ELF-1 (cell line): ENCODE measurements around the gene BTBD9.
A peak's percentile ranks its signal among the peaks of the same experiment; 100 is the strongest.

Source experiments
- DNase-seq: peaks from one replicate; pipeline ENCODE4 v3.0.0-alpha.2; 2016; ENCODE audit warnings: low read depth, low spot score

BTBD9 gene

GRCh38 chr6:38389875-38390274 lies 249.9 kb downstream of the BTBD9 start:
- DNase-seq = no peak

GRCh38 chr6:38387971-38388370 lies 251.8 kb downstream of the BTBD9 start:
- no peak for DNase-seq

DNA sequence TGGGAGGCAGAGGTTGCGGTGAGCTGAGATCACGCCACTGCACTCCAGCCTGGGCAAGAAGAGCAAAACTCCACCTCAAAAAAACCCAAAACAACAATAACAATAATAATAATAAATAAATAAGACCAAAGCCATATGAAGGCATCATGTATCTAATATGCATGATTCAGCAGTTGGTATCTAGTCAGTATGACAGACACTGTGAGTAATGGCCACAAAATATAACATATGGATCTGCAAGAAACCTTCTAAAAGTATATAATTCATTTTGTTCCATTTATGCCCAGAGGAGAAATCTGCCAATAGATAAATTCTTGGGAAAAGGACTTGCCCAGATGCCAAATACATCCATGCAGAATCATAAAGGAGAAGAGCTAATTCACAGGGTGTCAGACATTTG lies 252.3 kb downstream of the BTBD9 start:
- DNase-seq = no peak

- no peak for DNase-seq
Observed at GRCh38 chr6:38378801-38379200, 260.9 kb downstream of the BTBD9 start.

DNA sequence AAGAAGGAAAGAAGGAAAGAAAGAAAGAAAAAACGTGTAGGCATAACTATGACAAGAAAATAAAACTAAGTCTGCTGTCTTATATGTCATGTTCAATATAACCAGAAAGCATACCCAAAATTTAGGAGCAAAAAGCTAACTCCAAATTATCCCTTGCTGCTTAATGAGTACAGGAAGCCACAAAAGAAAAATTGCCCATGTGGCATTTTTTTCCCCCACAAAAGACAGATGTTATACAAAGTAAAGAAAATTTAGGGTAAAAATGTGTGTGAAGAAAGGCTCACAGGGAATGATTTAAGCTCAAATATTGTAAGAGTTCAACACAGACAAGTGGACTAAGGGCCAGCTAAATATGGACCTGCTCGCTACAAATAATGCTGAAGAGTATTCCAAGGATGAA lies 263.8 kb downstream of the BTBD9 start:
- DNase-seq = no peak

DNA sequence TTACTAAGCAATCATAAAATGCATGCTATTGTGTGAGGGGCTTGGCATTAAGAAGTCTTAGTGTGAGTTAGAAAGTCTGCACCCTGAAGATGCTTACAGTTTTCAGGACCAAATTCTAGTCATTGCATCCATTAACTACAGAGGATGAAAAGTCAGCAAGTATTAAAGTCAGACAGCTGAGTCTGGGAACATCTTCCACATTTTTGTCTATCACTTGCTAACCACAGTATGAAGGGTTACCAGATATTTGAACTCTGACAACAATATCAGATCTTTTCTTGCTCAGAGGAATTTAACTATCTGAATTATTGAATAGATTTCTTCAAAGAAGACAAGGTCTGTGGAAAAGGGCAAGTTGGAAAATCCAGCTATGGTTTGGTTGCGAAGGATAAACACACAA lies 264.4 kb downstream of the BTBD9 start:
- no peak for DNase-seq

DNA sequence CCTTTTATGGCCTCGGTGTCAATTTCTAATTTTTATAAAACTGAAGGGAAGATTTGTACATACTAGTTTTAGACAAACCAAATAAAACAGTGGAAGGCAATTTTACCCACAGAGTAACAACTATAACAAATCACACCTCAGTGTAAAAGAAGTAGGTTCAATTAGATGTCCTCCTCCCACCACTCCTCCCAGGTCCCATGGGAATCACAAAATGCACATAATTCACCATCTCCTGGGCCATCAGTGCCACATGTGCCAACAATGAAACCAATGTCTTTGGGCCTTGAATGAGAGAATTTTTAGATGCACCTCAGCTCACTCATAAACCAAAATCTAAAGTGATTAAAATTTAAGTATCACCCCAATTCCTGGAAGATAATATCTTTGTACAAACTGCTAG lies 267.8 kb downstream of the BTBD9 start:
- no peak for DNase-seq

DNA sequence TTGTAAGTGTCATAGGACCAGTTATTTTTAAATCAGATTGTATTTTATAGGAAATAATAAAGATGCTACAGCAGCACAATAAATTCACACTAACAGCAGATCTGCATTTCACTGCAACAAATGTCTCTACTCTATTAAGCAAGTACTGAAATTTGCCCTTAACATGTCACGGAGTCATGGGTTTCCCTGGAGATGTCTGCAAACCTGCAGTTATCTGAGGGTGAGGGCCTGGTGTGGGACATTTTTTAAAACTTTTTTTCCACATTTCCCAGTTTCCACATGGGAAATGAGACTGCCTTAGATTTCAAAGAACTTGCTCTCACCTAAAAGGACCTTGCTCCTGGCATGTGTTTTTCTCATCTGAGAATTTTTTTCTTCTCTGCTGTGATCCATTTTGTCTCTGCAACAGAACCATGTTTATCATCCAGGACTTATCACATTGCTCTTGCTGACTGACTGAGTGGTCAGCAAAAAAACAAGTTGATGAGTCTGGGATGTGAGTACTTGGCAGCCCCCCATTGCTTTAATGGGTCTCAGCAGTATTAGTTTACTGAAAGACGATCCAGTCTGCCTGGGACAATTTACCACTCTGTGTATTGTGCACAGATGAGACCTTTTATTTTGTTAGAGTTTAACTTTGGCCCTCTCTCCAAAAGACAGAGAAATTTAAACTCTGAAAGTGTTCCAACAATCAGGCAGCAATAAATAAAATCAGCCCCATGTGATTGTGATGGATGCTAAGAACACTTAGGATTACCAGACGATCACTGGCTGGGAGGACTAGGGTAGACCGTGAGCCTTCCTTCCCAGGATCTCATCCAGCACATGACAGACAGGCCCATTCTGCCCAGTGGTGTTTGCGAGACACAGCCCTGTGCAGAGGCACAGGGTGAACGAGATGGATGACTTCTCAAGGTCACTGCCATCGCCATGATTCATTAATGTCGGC lies 268.8 kb downstream of the BTBD9 start:
- no peak for DNase-seq

DNA sequence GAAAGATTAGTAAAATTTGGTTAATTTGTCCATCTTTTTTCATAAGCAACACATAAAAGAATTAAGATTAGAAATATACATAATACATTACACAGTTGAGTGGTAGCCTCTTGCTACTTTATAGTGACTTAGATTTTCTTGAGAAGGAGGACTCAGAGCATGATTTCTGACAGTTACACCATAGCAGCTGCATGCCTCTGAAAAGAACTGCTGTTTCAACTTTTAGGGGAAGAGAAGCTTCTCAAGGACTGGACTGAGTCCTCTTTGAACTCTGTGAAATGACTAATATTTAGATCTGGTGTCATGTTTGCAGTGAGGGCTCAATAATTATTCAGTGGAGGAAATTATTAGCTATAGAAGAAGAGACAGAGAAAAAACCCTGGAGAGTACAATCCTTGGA lies 272.5 kb downstream of the BTBD9 start:
- DNase-seq = no peak

DNA sequence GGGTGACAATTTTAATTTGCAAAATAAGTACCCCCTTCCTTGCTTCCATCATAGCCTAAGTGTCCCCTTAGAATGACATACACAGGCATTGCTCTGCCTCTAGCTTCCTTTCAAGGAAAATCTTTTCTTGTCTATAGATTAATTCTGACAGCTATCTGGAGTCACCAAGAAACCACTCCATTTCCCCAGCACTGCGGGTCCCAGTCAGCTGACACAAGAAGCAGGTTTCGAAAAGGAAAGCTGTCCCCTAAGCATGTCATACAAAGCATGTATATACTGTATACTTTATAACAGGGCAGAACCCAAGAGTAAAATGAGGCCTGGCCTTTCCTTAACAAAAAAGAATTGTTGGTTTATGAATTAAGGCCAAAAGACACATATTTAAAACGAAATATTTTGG lies 273.5 kb downstream of the BTBD9 start:
- DNase-seq = no peak

DNA sequence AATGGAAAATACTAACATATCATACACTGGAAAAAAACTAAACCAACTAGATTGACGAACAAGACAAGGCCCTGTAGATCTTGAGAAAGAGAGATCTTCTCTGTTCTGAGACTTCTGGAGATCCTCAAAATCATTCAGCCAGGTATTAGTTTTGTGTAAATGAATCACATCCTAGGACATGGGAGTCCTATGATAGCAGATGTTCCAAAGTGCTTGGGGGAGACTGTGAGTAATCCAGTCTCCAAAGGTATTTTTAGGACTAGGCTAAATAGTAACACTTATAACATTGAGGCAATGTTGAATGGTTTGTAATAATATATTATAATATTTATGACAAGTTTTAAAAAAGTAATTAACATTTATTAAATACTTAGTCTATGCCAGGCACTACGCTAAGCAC lies 275.0 kb downstream of the BTBD9 start:
- no peak for DNase-seq

GRCh38 chr6:38364127-38364526 lies 275.6 kb downstream of the BTBD9 start:
- no peak for DNase-seq

DNA sequence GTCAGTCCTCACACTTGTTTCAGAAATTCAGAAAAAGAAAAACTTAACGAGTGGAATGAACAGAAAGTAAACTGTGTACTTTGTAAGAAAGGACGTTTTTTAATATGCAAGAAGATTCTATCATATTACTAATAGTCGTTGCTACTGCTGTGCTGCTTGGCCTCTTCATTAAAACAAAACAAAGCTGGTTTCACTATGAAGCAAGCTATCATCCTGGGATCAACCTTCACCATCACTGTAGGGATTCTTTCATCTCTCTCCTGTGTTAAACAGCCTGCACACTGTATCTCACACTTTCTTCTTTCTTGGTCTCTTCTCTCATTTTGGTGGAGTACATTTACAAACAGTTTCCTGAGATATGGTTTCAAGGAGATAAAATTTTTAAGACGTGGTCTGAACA lies 284.2 kb downstream of the BTBD9 start:
- no peak for DNase-seq

GRCh38 chr6:38354905-38355304 lies 284.8 kb downstream of the BTBD9 start:
- DNase-seq = no peak

DNA sequence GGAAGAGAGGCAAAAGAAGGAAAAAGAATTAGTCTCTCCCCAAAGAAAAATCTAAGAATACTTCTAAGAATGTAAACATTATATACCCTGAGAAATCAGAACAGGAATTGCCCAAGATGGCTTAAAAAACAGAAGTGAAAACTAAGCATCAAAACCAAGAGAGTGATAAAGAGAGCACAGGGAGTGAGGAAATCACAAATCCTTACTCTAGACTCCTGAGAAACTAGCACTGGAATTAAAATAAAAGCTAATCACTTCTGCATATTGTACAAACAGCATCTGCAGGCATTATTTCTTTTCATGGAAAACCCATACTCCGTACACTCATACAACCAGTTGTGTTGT lies 285.7 kb downstream of the BTBD9 start:
- DNase-seq = no peak

DNA sequence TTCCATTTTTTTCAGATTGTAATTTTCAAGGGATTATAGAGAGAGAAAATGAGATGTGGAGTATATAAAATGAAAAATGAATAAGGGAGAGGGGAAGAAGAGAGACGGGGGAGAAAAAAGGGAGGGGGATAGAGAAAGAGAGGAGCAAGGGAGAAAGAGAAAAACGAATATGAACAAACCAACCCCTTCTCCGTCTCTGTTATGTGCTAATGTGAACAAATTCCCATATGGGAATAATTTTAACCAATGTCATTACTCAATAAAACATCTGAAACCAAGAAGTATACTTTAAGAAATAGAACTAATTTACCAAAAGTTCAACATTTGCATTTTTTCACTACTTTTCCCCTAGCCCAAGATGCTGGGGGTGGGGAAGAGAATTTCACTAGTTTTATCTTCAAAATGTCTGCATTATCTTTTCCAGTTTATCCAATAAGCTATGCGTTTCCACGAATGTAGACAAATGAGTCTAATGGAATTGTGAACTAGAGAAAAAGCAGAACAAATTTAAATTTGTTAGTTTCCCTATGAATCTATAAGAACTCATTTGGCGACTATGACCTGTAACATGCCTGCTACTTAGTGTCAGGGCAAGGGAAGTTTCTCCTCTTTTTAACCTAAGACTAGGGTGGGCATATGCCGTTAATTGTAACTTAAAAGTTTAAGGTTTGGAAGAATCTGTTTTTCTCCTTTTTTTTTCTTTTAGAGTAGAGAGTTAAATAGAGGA lies 286.3 kb downstream of the BTBD9 start:
- no peak for DNase-seq

DNA sequence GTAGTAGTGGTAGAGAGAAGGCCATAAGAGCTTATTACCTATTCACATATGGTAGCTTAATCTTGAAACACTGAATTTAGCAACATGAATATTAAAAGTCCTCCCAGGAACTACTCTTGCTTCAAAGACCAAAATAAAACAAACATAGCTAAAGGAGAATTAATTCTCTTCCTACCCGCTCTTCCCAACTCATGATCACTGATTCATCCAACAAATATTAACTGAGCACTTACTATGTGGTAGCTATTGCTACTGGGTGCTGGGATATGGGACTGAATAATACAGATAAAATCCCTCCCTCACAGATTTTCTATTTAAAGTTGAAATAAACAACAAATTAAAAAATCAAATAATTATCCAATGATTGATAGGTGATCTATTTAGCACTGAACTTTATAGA lies 287.1 kb downstream of the BTBD9 start:
- no peak for DNase-seq

DNA sequence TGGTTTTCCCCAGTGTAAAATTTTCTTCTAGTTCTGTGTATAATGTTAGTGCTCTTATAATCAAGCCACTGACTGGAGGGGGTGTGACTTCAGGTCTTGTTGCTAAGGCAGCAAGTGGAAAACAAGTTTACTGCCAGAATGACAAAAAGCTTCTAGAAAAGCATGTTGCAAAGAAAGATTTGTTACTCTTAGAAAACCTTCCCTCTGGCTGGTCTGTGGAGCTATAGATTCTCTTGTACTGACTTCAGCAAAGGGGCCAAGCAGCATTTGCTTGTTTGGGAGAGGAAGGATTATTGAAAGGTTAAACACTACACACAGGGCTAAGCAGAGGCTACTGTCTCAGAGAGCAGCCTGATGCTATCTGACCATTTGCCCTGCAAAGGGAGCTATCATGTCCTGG lies 288.8 kb downstream of the BTBD9 start:
- DNase-seq = no peak

DNA sequence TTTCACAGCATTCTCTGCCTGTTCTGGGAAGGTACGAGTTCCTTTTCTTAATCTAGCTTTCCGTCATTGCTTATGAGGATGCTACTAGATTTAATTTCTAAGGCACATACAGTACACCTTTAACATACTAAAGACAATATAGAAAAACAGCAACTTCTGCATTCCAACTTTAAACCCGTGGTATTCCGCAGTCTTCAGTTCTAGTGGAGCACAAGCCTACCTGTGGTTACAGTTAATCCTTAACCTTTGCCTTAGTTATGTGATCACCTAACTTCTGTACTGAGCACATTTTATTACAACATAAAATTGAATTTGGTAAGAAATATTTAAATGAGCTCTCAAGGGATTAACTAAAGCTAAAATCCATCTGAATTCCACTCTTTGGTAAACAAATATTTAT lies 289.5 kb downstream of the BTBD9 start:
- no peak for DNase-seq

GRCh38 chr6:38349795-38350194 lies 289.9 kb downstream of the BTBD9 start:
- no peak for DNase-seq

GRCh38 chr6:38349221-38349620 lies 290.5 kb downstream of the BTBD9 start:
- no peak for DNase-seq

GRCh38 chr6:38348371-38348770 lies 291.4 kb downstream of the BTBD9 start:
- DNase-seq = no peak

- peak; percentile 26 for DNase-seq
Observed at GRCh38 chr6:38347829-38348228, 291.9 kb downstream of the BTBD9 start.
